Esophagus muscularis mucosa (tissue), 3 donors: ENCODE data around the gene PERP.

Source experiments
- CTCF ChIP-seq, 3 experiments: fragments of 200-600 bp in 2 of 3; fragments of 450-650 bp in 1 of 3; sonication (generic) in 2 of 3; IDR thresholded peaks; one replicate each; pipeline ENCODE4 v1.5.1; 2017 to 2019; ENCODE audit warnings: antibody characterized with exemption in 3 of 3, mild to moderate bottlenecking in 2 of 3, moderate library complexity in 1 of 3
- POLR2A ChIP-seq: fragments of 450-650 bp; IDR thresholded peaks from one replicate; pipeline ENCODE4 v1.6.1; 2017; ENCODE audit warnings: antibody characterized with exemption, moderate library complexity, mild to moderate bottlenecking, low read depth
- POLR2AphosphoS5 ChIP-seq, 2 donors: sonication (generic); formaldehyde crosslinking; IDR thresholded peaks; one replicate each; pipeline ENCODE4 v1.6.1; 2017; ENCODE audit warnings: antibody characterized with exemption in 2 of 2

GRCh38 chr6:138078491-138078890, 28.7 kb downstream of the PERP start:
- no peak for TF ChIP-seq CTCF (IDR thresholded peaks at IDR 0.05)
- TF ChIP-seq POLR2A: no peak
- TF ChIP-seq POLR2AphosphoS5 (IDR thresholded peaks at IDR 0.05): no peak
